GM19395 (cell line): ENCODE results near the gene NRP2.

Experiments used
- ATAC-seq: cut with Tn5 transposase; IDR thresholded peaks from one replicate; pipeline ENCODE4 v1.9.1; 2021; ENCODE audit warnings: mild to moderate bottlenecking, moderate library complexity; ENCODE audit not compliant: unreplicated experiment

Gene NRP2

DNA sequence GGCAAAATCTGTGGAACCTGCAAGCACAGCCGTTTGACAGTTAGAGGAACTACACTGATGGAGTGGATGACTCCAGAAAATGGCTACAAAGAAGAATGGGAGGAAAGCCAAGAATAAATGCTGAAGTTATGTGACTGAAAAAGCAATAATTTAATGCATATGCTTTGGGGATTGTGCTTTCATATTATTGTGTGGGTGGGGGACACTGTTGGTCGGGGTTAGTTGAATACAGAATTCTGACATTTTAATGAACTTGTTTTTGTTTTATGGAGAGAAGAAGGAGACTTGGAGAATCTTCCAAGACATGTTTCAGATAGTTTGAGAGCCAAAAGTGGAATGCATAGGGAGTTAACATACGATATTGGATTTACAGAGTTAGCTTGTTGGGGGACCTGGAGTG is 68.5 kb downstream of the NRP2 start:
- no peak for ATAC-seq

DNA sequence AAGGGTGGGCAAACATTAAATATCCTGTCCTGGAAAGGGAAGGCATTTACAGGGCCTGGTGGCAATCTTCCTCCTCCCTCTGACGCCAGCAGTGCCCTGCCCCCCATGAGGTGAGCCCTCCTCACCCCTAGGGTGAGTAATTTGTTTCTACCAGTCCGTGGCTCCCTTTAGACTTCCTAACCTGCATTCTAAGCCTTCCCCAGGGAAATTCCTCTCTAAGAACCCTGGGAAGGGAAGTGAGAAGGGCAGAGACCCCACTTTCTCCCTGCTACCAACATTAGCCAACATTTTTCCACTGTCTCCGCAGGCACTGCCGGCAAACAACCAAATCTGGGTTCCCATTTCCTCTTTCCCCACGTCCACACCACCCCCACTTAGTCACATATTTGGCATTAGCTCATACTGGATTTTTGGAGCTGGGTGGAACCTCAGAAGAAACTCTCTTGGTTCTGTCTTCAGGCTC is 69.3 kb downstream of the NRP2 start:
- ATAC-seq: no peak

DNA sequence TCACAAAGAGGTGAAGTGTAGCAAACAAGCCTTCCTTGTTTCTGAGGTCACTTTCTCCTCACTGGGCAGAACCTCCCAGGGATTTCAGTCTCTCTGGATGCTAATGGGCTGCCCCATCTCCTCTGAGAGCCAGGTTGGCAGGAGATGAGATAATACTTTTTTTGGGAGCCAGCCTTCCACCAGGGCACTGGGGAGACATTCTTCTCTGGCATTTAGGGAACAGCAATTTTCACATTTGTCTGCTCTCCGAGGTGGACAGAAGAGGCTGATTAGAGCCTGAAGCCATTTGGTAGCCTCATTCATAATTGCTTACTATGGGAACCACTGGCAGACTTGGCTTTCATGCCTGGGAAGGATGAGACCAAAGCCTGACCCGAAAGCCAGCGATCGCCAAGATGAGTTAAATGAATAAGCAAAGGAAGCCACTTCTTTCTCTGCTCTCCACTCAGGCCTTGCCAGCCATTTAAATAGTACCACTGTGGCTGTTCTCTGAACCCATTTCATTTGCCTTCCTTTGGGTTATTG is 70.1 kb downstream of the NRP2 start:
- ATAC-seq: no peak

DNA sequence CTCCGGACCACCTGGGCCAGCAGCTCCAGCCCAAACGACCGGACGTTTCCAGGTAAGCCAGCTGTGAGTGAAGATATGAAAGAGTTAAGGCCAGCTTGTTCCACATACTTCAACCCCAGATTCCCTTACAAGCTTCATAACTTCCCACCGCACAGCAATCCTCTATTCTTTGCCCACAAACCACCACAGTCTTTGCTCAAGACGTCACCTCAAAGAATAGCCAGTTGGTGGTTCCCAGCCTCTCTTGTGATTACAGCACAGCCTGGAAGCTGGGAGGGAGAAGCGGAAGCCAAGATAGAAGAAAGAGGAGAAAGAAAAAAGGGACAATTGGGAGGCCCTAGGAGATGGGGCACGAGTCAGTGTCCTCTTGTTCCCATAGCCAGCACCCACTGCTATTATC is 70.6 kb downstream of the NRP2 start:
- ATAC-seq: no peak

DNA sequence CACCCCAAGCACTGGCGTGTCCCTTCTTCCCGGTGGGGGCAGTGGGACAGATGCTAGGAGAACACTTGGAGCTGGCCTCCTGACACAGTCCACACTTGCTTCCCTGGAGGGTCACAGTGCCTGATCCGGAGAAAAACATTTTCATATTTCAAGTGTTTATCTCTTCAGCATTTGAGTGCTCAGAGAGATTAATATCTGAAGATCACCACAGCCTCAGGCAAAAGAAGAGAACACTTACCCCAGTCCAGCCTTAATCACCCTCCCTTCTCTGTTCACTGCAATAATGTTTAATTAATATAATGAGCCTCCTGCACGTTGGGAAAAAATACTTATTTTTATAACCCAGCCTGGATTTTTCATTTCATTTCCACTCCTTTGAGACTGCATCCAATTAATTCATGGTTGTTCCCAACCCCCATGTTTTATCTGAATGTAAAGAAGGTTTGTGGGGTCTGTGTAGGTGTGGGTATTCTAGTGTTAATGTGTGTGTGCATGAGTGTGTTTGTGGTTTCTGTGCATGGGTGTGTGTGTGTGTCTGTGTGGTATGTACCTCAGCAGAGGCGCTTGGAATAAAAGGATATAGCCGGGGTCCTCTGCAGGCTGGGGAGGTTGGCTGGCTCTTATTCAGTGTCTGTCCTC is 72.1 kb downstream of the NRP2 start:
- no peak for ATAC-seq

DNA sequence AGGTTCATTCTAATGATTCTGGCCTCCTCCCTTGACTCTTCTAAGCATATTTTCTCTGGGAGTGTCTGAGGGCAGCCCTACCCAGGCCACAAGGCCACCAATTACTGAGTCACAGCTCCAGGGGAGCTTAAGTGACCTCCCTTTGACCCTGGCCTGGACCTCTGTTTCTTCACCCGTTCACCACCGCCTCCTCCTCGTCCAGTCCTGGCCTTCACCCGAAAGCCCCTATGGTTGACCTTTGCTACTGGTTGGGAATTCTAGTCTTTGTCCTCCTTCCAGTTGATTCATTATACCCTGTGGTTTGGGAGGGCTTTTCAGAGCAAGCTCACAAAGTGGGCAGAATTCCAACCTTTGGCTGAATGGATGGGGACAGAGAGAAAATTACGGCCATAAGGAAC is 72.6 kb downstream of the NRP2 start:
- ATAC-seq: no peak

DNA sequence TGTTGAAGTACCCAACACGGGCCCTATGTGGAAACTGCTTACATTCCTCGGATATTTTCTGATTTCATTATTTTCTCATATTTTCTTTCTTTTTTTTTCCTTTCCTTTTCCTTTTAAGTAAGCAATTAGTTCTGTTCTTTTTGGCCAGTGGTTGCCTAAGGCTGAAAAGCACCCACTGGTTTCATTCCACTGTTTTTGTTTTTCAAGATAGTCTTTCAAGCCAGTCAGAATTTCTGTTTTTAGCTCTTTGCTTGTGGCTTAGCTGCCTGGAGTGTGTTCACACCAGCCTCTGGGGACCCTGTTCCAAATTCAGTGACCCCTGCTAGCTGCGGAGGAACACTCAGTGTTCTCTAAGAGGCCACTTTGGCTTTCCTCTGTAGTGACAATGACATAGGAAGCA is 73.6 kb downstream of the NRP2 start:
- ATAC-seq: no peak

DNA sequence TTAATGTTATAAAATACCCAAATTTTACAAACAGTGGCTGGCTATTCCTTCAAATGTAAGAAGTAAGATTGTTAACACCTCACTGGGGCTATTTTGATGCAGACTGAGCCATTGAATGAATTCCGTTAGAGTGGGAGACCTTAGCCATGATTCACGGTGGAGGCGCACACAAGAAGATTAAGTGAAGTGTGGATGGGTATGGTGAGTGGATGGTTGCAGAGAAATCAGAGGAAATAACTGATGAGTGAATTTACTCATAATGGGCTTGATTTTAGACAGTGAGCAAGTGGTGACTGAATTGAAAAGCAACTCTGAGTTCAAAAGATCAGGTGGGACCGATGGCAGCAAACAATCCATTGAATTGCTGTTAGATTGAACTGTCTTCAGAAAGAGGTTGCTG is 75.0 kb downstream of the NRP2 start:
- ATAC-seq: no peak

DNA sequence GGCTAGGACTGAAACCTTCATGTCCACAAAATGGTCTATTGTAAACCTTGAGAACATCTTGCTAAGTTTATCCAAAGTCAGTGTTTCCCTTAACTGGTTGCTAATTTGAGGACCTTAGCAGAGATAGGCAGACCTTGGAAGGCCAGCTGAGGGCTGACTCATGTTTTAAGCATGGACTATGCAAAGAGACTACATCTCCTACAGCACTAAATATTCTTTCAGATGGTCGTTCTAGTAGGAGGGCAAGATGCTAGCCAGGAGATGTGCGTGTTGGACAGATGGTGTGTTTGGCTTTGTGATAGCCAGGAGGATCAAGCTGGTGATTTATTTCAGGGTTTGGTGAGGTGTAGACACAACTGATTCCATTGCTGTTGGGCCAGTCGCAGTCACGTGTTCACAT is 75.8 kb downstream of the NRP2 start:
- ATAC-seq: no peak

DNA sequence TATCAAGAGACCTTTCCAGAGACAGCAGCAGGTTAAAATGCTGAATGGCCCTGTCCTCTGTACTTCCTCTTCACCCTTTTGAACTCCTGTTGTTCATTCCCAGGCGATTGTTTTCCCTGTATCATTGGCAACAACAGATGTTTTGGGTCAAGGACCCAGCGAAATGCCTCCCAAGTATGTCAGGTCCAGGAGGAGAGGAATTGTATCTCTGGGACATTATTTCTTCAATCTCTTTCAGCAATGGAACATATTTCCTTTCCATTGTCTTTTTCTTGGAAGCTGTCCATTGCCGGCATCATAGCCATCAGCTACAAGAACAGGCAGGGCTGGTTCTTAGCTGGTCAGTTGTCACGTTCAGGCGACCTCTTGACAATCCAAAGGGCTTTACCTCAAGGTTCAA is 76.2 kb downstream of the NRP2 start:
- no peak for ATAC-seq

DNA sequence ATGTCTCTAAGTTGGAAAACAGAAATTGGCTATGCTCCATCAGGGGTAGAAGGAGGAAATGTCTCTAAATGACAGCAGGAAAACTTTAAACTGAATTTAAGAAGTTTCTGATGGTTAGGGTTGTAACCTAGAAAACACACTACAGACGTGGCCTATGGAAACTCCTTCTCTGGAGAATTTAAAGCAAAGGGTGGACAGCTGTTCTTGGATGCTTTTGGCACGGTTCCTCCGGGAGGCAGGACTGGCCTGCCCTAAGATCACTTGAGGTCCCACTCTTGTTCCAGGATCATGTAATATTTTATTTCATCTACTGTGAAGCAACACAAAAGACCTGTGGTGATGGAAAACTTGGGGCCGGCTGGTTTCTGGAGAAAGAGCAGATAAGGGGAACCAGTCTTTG is 77.0 kb downstream of the NRP2 start:
- no peak for ATAC-seq

DNA sequence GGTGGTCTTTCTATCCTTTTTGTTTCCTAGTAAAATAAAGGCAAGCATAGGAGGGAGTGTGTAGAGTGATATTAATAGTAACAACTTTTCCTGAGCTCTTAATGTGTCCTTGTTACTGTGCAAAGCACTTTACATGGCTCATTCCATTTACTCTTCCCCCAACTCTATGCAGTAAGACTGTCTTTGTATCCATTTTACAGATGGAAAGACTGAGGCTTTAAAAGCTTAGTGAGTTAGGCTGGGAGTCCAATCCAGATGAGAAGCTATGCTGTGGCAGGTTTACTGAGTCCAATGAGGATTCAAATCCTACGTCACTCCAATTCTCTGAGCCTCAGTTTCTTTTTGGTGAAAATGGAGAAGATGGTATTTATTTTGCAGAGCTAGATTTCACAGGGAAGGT is 77.4 kb downstream of the NRP2 start:
- ATAC-seq: no peak

DNA sequence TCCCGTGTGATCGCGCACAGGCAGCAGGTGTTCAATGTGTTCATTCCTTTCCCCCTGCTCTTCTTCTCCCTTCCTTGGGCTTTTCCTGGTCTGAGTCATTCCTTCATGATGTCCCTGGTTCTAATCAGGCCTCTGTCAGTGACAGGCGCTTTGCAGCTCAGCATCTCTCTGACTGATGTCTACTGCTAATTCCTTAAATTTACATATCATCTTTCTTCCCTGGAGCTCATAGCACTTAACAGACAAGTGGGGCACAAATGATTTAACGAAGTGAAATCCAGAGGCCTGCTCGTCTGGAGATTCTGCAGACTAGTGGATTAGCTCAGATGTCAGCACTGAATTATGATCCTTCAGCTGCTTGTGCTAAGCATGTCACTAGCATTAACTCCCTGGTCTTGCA is 77.9 kb downstream of the NRP2 start:
- ATAC-seq: no peak

DNA sequence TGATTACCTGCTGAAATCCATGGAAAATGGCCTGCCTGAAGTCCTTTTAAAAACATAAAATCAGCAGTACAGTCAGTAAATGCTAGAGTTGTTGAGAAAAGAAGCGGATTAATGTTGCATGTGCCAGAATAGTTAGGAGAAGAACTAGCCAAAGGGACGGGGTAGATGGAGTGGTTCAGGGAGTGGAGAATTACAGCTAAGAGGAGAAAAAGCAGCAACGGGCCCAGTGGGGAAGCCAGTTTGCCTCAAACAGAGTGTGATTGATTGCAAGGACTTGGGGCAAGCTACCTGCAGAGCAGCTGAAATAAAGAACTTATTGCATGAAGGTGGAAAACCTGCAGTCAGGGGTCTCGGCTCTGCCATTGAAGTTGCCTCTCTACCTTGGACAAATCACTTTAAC is 79.1 kb downstream of the NRP2 start:
- ATAC-seq: no peak

DNA sequence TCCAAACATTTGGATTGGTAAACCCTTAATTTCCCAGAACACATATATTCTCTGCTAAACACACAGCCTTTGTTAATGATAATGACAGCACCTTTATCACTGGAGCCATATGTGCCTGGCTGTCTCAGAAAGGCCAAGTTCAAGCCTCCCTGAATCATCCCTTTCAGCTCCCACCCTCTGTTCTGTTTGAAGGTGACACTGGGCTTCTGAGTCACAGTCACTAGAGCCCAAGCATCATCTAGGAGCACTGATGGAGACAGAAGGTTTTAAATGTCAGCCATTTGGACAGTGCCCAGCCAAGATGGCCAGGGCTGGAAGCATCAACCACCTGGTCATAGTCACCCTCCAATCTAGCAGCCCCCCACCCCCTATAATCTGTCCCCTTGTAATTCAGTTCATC is 80.6 kb downstream of the NRP2 start:
- no peak for ATAC-seq

DNA sequence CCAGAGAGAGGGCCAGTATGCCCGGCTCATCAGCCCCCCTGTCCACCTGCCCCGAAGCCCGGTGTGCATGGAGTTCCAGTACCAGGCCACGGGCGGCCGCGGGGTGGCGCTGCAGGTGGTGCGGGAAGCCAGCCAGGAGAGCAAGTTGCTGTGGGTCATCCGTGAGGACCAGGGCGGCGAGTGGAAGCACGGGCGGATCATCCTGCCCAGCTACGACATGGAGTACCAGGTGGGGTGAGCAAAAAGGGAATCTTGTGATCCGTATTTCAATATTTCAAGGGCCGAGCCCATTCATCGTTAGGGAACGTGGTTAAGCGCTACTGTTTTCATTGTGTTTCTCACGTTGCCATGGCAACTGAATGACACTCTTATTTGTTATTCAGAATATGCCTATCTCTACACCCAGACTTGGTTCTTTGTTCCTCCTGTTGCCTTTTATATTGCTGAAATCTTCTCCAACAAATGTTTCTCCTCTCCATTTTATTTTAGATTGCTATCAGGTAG is 81.5 kb downstream of the NRP2 start:
- no peak for ATAC-seq

DNA sequence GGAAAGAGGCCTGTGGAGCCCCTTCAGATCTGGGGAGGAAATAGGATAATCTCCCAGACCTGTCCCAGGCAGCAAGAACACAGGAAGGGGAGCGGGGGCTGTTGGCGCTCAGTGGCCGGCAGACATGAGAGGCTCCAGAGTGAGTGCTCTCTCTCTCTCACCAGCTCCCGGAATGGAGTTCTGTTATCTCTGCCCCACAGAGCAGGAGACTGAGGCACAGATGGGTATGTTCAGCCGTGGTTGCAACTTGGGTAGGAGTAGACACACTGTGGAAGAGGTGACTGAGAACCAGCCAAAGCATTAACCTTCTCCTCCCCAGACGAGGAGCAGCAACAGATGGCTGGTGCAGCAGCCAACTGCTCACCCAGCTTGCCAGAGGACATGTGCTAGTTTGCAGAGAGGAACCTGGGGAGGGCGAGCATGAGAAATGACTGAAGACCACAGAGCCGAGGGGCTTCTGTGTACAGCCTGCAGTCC is 82.0 kb downstream of the NRP2 start:
- no peak for ATAC-seq

DNA sequence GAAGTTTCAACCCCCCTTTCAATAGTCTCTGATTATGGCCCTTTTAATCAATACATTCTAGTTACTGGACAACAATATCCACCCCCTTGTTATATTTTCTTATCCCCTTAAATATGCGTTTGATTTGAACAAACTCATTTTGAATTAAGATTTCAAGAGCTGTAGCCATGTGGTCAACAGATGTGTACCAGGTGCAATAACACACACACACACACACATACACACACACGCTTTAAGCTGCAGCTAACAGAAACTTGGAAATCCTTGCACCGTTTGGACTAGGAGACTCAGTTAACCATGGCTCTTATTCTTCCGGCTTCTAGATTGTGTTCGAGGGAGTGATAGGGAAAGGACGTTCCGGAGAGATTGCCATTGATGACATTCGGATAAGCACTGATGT is 82.8 kb downstream of the NRP2 start:
- no peak for ATAC-seq

DNA sequence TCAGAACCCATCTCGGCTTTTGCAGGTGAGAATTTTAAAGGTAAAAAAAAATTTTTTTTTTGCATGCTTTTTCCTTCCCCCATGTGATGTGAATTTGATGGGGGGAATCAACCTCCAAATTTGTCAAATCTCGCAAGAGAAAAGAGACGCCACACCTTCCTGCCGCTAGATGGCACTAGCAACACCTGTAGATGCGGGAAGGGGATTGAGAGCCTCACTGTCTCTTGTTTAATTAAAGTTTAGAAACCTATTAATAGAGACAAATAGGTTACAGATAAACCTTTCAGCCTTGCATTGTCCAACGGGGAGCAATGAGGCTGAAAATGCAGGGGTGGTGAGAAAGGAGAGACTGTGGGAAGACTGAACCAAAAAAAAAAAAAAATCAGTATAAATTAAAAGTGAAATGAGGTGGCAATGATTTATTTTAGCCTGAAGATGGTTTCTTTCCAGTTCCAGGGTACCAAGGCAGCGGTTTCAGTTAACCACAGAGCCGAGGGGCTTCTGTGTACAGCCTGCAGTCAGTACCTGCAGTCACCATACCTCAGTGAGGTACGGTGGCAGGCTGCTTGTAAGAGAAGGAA is 84.6 kb downstream of the NRP2 start:
- ATAC-seq: peak; percentile 63

DNA sequence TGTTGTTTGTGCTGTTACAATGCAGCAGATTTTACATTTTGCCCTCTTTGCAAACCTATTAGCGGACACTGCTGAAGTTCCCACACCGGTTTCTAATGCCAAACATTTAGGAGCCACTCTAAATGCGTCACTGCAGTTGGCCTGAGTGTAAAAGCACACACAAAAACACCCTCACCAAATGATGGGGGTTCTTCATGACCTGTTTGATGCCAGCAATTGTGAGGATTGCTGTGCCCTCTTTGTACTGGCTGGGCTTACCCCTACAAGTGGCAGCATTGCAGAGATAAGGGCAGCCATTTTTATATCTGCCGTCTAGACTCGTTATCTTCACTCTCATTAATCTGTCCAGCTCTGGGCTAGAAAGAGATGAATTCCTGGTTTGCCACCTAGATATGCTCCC is 85.3 kb downstream of the NRP2 start:
- ATAC-seq: no peak

DNA sequence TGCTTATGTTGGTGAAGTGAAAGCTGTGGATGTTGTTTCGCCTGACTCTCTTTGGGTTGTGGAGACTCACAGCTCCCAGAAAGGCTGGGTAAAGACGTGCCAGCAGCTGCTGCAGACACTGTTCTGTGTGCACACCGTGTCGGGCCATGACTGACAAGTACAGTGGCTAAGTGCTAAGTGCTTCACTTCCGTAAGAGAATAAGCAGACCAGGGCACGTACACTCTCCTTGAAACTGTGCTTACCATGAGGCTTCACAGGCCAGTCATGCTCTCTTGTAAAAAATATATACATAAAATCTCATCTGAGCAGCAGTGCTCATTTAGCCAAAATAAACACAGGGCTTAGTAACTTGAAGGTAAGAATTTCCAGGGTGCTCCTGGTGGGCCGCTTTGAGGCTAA is 86.0 kb downstream of the NRP2 start:
- no peak for ATAC-seq

DNA sequence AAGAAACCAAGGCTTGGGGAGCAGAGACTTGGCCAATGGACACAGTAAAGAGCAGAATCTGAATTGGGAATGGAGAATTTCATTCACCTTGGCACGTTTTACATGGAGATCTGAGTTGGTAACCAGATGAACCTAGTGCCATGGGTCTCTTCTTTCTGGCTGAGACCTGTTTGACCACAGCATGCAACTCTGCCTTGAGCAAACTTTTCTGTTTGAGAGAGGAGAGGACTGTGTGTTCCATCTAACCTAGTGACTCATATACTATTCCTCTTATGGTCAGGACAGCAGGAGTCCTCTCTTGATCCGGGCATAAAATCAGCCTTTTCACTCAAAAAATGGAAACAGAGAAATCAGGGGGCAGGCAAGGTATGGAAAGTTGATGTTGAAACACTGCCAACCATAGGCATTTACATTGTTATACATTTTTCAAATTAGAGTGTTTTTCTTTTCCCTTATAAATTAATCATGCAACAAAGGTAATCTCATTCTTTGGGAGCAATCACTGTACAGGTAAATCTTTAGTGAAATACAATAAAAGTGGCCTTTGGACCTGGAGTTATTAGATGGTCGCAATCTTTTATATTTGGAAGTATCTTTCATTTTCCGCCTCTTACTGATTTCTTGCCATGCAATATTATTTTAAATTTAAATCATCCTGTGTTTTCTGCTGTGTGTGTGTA is 86.7 kb downstream of the NRP2 start:
- ATAC-seq: no peak
